HEK293T (cell line): ENCODE measurements around the gene UQCR11.

ENCODE experiments used
- CTCF ChIA-PET: fragments of 350-600 bp; formaldehyde crosslinking; extraction: SDS; loops from one replicate; lab custom pipeline; 2021; ENCODE audit warnings: antibody characterized with exemption, inconsistent platforms; lab: Yijun Ruan, JAX
- POLR2A ChIA-PET: fragments of 350-600 bp; formaldehyde crosslinking; extraction: SDS; loops from one replicate; lab custom pipeline; 2020; ENCODE audit warnings: antibody characterized with exemption, inconsistent platforms; lab: Yijun Ruan, JAX
- DNase-seq: peaks from one replicate; pipeline ENCODE4 v3.0.0; 2012; ENCODE audit warnings: mixed read lengths; ENCODE audit errors: extremely low spot score
- ARNT ChIP-seq: fragments of 450-650 bp; IDR thresholded peaks from 2 replicates; pipeline ENCODE4 v1.6.1; 2017; ENCODE audit warnings: mild to moderate bottlenecking
- BHLHE40 ChIP-seq: fragments of 450-650 bp; IDR thresholded peaks from 2 replicates; pipeline ENCODE4 v1.6.1; 2016; ENCODE audit warnings: mild to moderate bottlenecking, moderate library complexity, borderline replicate concordance
- CTBP1 ChIP-seq: fragments of 450-650 bp; IDR thresholded peaks from 2 replicates; pipeline ENCODE4 v1.6.1; 2016; ENCODE audit warnings: borderline replicate concordance
- ELF4 ChIP-seq: fragments of 450-650 bp; IDR thresholded peaks from 2 replicates; pipeline ENCODE4 v1.6.1; 2017; ENCODE audit warnings: antibody characterized with exemption
- FOXA1 ChIP-seq: fragments of 450-650 bp; IDR thresholded peaks from 2 replicates; pipeline ENCODE4 v1.6.1; 2016; ENCODE audit warnings: mild to moderate bottlenecking
- FOXK2 ChIP-seq: fragments of 450-650 bp; IDR thresholded peaks from 2 replicates; pipeline ENCODE4 v1.6.1; 2016; ENCODE audit warnings: mild to moderate bottlenecking
- FOXM1 ChIP-seq: fragments of 450-650 bp; IDR thresholded peaks from 2 replicates; pipeline ENCODE4 v1.6.1; 2017; ENCODE audit warnings: mild to moderate bottlenecking, borderline replicate concordance
- HDGF ChIP-seq: fragments of 450-650 bp; IDR thresholded peaks from 2 replicates; pipeline ENCODE4 v1.6.1; 2017; ENCODE audit warnings: antibody characterized with exemption, borderline replicate concordance
- L3MBTL2 ChIP-seq: fragments of 450-650 bp; conservative IDR thresholded peaks from 2 replicates; pipeline ENCODE4 v1.6.1; 2016; ENCODE audit warnings: mild to moderate bottlenecking
- LEF1 ChIP-seq: fragments of 450-650 bp; IDR thresholded peaks from 2 replicates; pipeline ENCODE4 v1.6.1; 2017; ENCODE audit warnings: mild to moderate bottlenecking, borderline replicate concordance
- NFRKB ChIP-seq: fragments of 450-650 bp; IDR thresholded peaks from 2 replicates; pipeline ENCODE4 v1.6.1; 2016; ENCODE audit warnings: mild to moderate bottlenecking, moderate library complexity
- SP1 ChIP-seq: fragments of 450-650 bp; IDR thresholded peaks from 2 replicates; pipeline ENCODE4 v1.6.1; 2017
- SUZ12 ChIP-seq: fragments of 450-650 bp; IDR thresholded peaks from 2 replicates; pipeline ENCODE4 v1.6.1; 2016; ENCODE audit warnings: mild to moderate bottlenecking
- TARDBP ChIP-seq: fragments of 450-650 bp; IDR thresholded peaks from 2 replicates; pipeline ENCODE4 v1.6.1; 2016
- ZNF384 ChIP-seq: fragments of 450-650 bp; IDR thresholded peaks from 2 replicates; pipeline ENCODE4 v1.6.1; 2016
- TF ChIP-seq, protein P1 (sequence below): fragments of 450-650 bp; IDR thresholded peaks from 2 replicates; pipeline ENCODE4 v1.6.1; 2016

Gene UQCR11

DNA sequence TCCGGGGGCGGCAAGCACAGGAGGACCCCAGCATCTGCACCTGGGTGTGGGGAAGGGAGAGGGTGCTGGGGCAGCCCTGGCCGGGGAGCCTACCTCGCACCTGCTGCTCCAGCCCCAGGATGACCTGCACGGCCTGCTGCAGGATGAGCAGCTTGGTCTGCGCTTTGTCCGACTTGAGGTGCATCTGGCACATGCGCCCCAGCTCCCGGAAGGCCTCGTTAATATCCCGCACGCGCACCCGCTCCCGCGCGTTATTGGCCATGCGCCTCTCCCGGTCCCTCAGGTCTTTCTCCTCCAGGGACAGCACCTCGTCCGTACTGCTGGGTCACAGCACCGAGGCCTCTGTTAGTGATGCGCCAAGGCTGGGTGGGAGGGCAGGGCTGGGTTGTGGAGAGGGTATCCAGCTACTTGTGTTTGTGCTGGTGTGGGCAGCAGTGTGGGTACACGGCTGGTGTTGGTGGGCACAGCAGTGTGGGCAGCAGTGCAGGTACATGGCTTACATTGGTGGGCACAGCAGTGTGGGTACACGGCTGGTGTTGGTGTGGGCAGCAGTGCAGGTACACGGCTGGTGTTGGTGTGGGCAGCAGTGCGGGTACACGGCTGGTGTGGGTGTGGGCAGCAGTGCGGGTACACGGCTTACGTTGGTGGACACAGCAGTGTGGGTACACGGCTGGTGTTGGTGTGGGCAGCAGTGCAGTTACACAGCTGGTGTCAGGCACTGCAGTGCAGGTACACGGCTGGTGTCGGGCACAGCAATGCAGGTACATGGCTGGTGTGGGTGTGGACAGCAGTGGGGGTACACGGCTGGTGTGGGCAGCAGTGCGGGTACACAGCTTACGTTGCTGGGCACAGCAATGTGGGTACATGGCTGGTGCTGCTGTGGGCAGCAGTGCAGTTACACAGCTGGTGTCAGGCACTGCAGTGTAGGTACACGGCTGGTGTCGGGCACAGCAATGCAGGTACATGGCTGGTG is 7.1 kb upstream of the UQCR11 start:
- ChIA-PET POLR2A (no interaction called here), CTCF (no interaction called here)
- DNase-seq: no peak
- TF ChIP-seq HDGF: no peak
- no peak for TF ChIP-seq LEF1
- no peak for TF ChIP-seq FOXK2
- no peak for TF ChIP-seq FOXA1
- TF ChIP-seq ARNT: no peak
- TF ChIP-seq TARDBP: no peak
- no peak for TF ChIP-seq NFRKB
- TF ChIP-seq L3MBTL2: no peak

DNA sequence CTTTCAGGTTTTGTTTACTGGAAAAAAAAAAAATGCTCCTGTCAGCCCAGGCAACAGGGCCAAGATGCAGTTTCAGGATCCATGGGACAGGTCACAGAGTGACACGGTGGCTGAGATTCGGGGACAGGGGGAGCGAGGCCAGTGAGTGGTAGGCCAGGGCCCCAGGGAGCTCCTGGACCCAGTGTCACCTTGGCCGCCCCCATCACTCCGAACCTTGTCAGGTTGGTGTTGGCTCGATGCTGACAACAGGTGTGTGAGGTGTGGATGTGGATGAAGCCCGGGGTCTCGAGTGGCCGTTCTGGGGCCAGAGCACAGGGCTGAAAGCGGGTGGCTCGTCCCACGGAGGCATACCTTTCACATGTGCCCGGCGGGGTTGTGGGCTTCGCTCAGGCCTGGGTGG is 6.1 kb upstream of the UQCR11 start:
- no peak for DNase-seq
- ChIA-PET CTCF (no interaction called here), POLR2A (no interaction called here)
- TF ChIP-seq ELF4 (no peak), HDGF (no peak), ZNF384 (no peak), LEF1 (no peak), SP1 (no peak), NFRKB (no peak), CTBP1 (no peak), SUZ12 (no peak), L3MBTL2 (no peak), ARNT (no peak), FOXM1 (no peak), TARDBP (no peak)
- TF ChIP-seq, protein P1, sequence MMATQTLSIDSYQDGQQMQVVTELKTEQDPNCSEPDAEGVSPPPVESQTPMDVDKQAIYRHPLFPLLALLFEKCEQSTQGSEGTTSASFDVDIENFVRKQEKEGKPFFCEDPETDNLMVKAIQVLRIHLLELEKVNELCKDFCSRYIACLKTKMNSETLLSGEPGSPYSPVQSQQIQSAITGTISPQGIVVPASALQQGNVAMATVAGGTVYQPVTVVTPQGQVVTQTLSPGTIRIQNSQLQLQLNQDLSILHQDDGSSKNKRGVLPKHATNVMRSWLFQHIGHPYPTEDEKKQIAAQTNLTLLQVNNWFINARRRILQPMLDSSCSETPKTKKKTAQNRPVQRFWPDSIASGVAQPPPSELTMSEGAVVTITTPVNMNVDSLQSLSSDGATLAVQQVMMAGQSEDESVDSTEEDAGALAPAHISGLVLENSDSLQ: no peak

DNA sequence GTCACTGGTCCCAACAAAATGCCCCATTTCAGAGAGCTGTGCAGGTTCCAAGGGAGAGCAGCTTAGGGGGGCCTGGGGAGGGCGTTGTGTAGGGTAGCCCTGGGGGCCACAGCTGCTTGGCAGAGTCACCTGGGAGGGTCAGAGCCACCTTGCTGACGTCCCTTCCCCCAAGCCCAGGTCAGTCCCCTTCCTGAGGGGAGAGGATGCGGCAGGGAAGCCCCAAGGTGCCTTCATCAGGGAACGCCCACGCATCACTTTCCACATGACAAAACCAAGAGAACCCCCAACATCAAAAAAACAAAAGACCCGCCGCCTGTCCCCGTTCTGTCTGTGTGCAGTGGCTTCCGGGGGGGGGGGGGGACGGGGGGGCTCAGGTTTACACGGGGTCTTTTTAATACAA is 5.3 kb upstream of the UQCR11 start:
- ChIA-PET CTCF (no interaction called here), POLR2A (no interaction called here)
- no peak for DNase-seq
- TF ChIP-seq ZNF384 (no peak), LEF1 (no peak), SUZ12 (no peak), FOXA1 (no peak), FOXM1 (no peak), SP1 (no peak), BHLHE40 (no peak)

DNA sequence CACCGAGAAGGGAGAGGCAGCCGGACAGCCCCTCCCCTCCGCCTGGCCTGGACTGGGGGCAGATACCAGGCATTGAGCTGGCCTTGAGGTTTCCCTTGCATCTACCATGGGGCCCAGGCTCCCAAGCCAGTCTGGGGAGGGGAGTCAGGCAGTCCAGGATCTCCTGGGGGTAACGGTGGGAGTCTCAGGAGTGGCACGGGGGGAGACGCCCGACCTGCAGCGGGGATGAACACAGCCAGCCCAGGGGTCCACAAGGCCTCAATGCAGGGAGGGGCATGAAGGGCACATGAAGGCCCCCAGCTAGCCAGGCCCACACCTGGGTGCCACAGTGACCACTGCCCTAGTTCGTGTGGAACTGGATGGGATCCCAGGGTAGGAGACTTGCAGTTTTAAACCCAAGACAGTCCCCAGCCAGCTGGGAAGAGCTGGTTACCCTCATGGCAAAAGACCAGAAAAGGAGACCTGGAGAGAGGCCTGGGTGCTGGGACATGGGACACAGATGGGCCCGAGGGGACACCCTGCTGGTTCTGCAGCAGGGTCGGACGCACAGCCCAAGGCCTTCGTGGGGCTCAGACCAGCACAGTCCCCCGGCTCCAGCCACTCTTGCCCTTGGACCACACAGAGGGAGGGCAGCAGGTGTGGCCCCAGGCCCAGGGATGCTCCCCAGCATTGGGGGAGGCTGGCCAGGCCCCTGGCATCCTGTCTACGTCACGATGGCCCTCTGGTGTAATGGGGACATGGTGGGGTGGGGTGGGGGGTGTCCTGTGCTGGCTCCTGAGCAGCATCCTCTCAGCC is 4.6 kb upstream of the UQCR11 start:
- ChIA-PET POLR2A (no interaction called here), CTCF (no interaction called here)
- no peak for TF ChIP-seq SUZ12
- TF ChIP-seq FOXM1: no peak
- no peak for TF ChIP-seq L3MBTL2
- TF ChIP-seq HDGF: no peak
- no peak for TF ChIP-seq FOXA1
- TF ChIP-seq FOXK2: no peak
- TF ChIP-seq SP1: no peak
- TF ChIP-seq, protein P1: no peak
- no peak for TF ChIP-seq TARDBP
- DNase-seq: no peak

DNA sequence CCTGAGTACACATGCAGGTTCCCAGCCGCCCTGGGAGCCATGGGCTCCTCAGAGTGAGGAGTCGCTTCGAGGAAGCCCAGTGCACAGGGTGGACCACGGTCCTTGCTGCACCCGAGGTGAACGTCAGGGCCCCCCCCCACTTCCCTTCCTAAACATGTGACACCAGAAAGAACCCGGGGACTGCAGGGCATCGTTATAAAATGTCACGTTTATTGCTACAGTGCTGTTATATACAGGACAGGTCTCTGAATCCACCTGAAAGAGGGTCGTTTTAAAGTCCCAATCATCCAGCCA is 3.8 kb upstream of the UQCR11 start:
- DNase-seq: no peak
- ChIA-PET POLR2A (no interaction called here), CTCF (no interaction called here)
- TF ChIP-seq SUZ12 (no peak), CTBP1 (no peak), SP1 (no peak), ARNT (no peak), LEF1 (no peak), FOXK2 (no peak), FOXA1 (no peak), HDGF (no peak), ZNF384 (no peak), BHLHE40 (no peak), ELF4 (no peak), NFRKB (no peak), L3MBTL2 (no peak), FOXM1 (no peak), TARDBP (no peak)
- TF ChIP-seq, protein P1: no peak
